Measurements from ENCODE around the gene ARHGAP1. TPM values are rescaled to one million over a fixed set of nuclear protein-coding genes. Genes with fewer than 3 reads are reported as not detected.

ARHGAP1 gene
- total RNA-seq, 4 donors from 2014 or later = 73.1 to 139 (median 92.3) TPM

DNA sequence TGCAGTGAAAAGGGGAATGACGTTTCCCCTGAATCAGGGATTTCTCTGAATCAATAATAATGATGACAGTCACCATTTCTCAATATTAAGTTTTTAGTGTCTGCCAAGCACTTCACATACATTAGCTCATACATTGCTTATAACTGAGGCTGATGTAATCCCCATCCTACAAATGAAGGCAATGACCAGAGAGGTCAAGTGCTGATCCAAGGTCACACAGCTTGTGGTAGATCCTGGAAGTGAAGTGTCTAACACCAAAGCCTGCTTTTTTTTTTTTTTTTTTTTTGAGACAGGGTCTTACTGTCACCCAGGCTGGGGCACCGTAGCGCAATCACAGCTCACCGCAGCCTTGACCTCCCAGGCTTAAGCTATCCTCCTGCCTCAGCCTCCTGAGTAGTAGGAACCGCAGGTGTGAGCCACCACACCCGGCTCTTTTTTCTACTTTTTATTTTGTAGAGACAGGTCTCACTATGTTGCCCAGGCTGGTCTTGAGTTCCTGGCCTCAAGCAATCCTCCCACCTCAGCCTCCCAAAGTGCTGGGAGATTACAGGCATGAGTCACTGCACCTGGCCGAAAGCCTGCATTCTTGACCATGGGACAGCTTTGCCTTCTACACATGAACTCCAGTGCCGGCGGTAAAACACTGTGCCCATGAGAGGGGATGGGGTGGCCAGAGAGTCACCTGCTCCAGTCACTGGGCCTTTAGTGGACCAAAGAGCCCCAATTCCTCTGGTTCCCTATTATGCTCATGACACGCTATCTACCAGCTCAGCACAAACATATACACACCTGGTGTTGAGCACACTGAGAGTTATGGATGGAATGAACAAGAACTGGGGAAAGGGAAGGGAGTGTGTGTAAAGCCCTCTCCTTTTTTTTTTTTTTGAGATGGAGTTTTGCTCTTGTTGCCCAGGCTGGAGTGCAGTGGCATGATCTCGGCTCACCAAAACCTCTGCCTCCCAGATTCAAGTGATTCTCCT, 17.4 kb downstream of the ARHGAP1 start:
- TF ChIP-seq POLR2AphosphoS5 (IDR thresholded peaks at IDR 0.05) (no peak), EP300 (IDR thresholded peaks at IDR 0.05) (no peak), POLR2A (IDR thresholded peaks at IDR 0.05; ENCODE audit: low read depth) (no peak)
- TF ChIP-seq, protein P1, sequence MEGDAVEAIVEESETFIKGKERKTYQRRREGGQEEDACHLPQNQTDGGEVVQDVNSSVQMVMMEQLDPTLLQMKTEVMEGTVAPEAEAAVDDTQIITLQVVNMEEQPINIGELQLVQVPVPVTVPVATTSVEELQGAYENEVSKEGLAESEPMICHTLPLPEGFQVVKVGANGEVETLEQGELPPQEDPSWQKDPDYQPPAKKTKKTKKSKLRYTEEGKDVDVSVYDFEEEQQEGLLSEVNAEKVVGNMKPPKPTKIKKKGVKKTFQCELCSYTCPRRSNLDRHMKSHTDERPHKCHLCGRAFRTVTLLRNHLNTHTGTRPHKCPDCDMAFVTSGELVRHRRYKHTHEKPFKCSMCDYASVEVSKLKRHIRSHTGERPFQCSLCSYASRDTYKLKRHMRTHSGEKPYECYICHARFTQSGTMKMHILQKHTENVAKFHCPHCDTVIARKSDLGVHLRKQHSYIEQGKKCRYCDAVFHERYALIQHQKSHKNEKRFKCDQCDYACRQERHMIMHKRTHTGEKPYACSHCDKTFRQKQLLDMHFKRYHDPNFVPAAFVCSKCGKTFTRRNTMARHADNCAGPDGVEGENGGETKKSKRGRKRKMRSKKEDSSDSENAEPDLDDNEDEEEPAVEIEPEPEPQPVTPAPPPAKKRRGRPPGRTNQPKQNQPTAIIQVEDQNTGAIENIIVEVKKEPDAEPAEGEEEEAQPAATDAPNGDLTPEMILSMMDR (IDR thresholded peaks at IDR 0.05) = no peak
- Histone ChIP-seq H3K27ac (replicated peaks in 1 of 4) (peak overlapping the region; percentile 8 to 60 (median 54)), H3K4me1 (peaks cover 28 to 42% (median 36%) of the 10 kb centered on the region in 4 donors), H3K4me3 (no peak overlapping the region), H3K9me3 (no peaks in the 10 kb centered on the region), H3K27me3 (no peaks in the 10 kb centered on the region), H3K36me3 (peaks cover 39 to 89% (median 77%) of the 10 kb centered on the region in 4 donors)
- intact Hi-C loops (cut with DNase I) = no loop called here
- 92% methylated on average over 11 of the region's 11 CpGs for WGBS
- no peak for DNase-seq (ENCODE audit: extremely low spot score)

DNA sequence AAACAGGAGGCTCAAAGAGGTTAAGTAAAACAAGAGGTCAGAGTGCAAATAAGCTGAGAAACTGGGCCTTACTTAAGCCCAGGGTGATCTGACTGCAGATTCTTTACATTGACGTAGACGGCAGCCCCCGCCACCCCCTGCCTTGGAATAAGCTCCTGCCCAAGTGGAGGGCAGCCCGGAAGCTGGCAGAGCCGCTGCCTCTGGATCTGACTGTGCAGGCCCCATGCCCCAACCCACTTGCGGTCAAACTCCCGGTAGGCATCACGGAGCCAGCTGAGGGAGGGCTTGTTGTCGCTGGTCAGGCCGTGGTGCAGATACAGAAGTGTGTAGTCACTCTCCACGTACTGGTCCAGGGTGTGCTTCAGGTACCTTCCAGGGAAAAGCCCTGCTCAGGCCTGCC, 18.6 kb downstream of the ARHGAP1 start:
- no peak for DNase-seq (ENCODE audit: extremely low spot score)
- intact Hi-C loops (cut with DNase I) = no loop called here
- H3K36me3 ChIP-seq = peaks cover 43 to 89% (median 76%) of the 10 kb centered on the region in 4 donors

DNA sequence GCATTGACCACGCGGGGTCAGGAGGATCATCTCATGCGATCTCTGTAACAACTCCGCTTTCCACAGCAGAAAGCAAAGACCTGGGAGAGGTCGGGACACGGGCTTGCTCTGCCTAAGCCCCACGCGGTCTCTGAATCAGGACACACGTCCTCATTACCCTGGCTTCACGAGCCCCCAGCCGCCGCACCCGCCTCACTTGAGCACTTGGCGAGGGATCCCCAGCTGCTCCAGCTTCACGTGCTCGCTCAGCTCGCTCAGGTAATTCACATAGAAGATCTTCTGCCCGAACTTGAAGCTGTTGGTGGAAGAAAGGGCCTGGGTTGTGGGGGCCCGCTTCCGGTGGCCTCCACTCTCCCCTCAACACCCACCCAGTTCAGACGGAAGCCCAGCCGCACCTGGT, 19.6 kb downstream of the ARHGAP1 start:
- WGBS = 83% methylated on average over 8 of the region's 22 CpGs
- no peak overlapping the region for H3K27ac ChIP-seq (replicated peaks in 1 of 4)
- TF ChIP-seq, protein P1 (IDR thresholded peaks at IDR 0.05) = no peak
- no peak for TF ChIP-seq POLR2A (IDR thresholded peaks at IDR 0.05; ENCODE audit: low read depth)
- TF ChIP-seq POLR2AphosphoS5 (IDR thresholded peaks at IDR 0.05) = no peak
- no peak for TF ChIP-seq EP300 (IDR thresholded peaks at IDR 0.05)
- peaks cover 39 to 83% (median 69%) of the 10 kb centered on the region in 4 donors for H3K36me3 ChIP-seq
- no peaks in the 10 kb centered on the region for H3K9me3 ChIP-seq
- intact Hi-C loops (cut with DNase I) = no loop called here
- no peak overlapping the region for H3K4me3 ChIP-seq
- no peak for DNase-seq (ENCODE audit: extremely low spot score)
- H3K27me3 ChIP-seq = no peaks in the 10 kb centered on the region
- H3K4me1 ChIP-seq = peaks cover 26 to 47% (median 35%) of the 10 kb centered on the region in 4 donors

More for the DNA sequence above, 18.6 kb downstream of the ARHGAP1 start:
- no peak overlapping the region for H3K4me3 ChIP-seq
- H3K27me3 ChIP-seq = no peaks in the 10 kb centered on the region
- WGBS = 91% methylated on average over 7 of the region's 11 CpGs
- TF ChIP-seq POLR2AphosphoS5 (IDR thresholded peaks at IDR 0.05) = no peak
- no peak for TF ChIP-seq EP300 (IDR thresholded peaks at IDR 0.05)
- TF ChIP-seq POLR2A (IDR thresholded peaks at IDR 0.05; ENCODE audit: low read depth) = no peak
- TF ChIP-seq, protein P1 (IDR thresholded peaks at IDR 0.05) = no peak
- no peak overlapping the region for H3K27ac ChIP-seq (replicated peaks in 1 of 4)
- H3K9me3 ChIP-seq = no peaks in the 10 kb centered on the region
- H3K4me1 ChIP-seq = peaks cover 20 to 38% (median 28%) of the 10 kb centered on the region in 4 donors

DNA sequence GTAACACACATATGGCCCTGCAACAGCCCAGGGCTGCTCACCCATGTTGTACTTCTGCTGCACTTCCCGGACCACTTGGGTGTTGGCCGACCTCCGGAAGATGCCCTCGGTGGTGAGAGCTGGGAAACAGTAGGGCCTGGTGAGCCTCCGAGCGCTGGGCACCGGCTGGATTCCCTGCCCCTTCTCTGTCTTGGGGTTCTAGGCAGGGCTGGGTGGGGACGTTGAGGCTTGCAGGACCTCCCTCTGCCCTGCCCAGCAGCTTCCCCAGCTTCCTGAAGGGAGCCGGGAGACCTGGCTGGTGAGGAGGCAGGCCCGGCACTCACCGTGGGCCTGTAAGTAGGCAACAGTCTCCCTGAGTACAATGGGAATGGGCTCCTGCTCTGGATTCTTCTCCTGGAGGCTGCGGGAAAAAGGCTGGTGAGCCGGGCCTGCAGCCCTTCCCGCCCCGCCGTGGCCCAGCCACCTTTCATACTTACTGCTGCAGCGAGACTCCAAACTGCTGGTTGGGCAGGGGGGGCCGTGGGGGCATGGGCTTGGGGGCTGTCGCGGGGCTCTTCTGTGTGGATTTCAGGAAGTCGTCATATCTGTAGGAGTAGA, 20.2 kb downstream of the ARHGAP1 start:
- peaks cover 37 to 77% (median 63%) of the 10 kb centered on the region in 4 donors for H3K36me3 ChIP-seq
- no peak overlapping the region for H3K27ac ChIP-seq (replicated peaks in 1 of 4)
- peaks cover 28 to 50% (median 40%) of the 10 kb centered on the region in 4 donors for H3K4me1 ChIP-seq
- no peaks in the 10 kb centered on the region for H3K9me3 ChIP-seq
- intact Hi-C loops (cut with DNase I) = no loop called here
- no peak for DNase-seq (ENCODE audit: extremely low spot score)
- no peaks in the 10 kb centered on the region for H3K27me3 ChIP-seq
- H3K4me3 ChIP-seq = no peak overlapping the region
- TF ChIP-seq POLR2AphosphoS5 (IDR thresholded peaks at IDR 0.05) = no peak
- TF ChIP-seq EP300 (IDR thresholded peaks at IDR 0.05) = no peak
- no peak for TF ChIP-seq POLR2A (IDR thresholded peaks at IDR 0.05; ENCODE audit: low read depth)
- TF ChIP-seq, protein P1 (IDR thresholded peaks at IDR 0.05) = no peak
- WGBS = 90% methylated on average over 10 of the region's 21 CpGs
